Glutamatergic neuron (in vitro differentiated cells): ENCODE results near the gene ZNF407. TPM values are rescaled to one million over a fixed set of nuclear protein-coding genes. Genes with fewer than 3 reads are reported as not detected.

Experiments
- DNase-seq: peaks from one replicate; pipeline ENCODE4 v3.0.0; 2022
- H3K27ac Mint-ChIP-seq: one replicate; pipeline ENCODE4 v1.8.0; 2020; ENCODE audit warnings: mild to moderate bottlenecking, mixed read lengths, inconsistent platforms; ENCODE audit not compliant: unreplicated experiment
- H3K27me3 Mint-ChIP-seq: one replicate; pipeline ENCODE4 v1.8.0; 2020; ENCODE audit warnings: mild to moderate bottlenecking, moderate library complexity, mixed read lengths, inconsistent platforms; ENCODE audit not compliant: unreplicated experiment
- H3K36me3 Mint-ChIP-seq: one replicate; pipeline ENCODE4 v1.8.0; 2020; ENCODE audit warnings: mild to moderate bottlenecking, mixed read lengths, inconsistent platforms; ENCODE audit not compliant: unreplicated experiment
- H3K4me1 Mint-ChIP-seq: one replicate; pipeline ENCODE4 v1.8.0; 2020; ENCODE audit warnings: mild to moderate bottlenecking, low read depth, mixed read lengths, inconsistent platforms; ENCODE audit not compliant: unreplicated experiment
- H3K4me3 Mint-ChIP-seq: one replicate; pipeline ENCODE4 v1.8.0; 2020; ENCODE audit warnings: mild to moderate bottlenecking, mixed read lengths, inconsistent platforms; ENCODE audit not compliant: unreplicated experiment
- H3K9me3 Mint-ChIP-seq: one replicate; pipeline ENCODE4 v1.8.0; 2020; ENCODE audit warnings: mild to moderate bottlenecking, moderate library complexity, mixed read lengths, inconsistent platforms; ENCODE audit not compliant: unreplicated experiment
- CTCF ChIP-seq: fragments of 200-600 bp; sonication (generic); IDR thresholded peaks from one replicate; pipeline ENCODE4 v1.5.0; 2021; ENCODE audit not compliant: partially characterized antibody, unreplicated experiment
- total RNA-seq: library from RNA; stranded (reverse); fragmentation: NEBNext Ultra II Directional; extraction: Animal tissue kit (Norgen Biotek cat#: 25700); gene quantifications from one replicate; pipeline ENCODE4 v1.2.1, GENCODE V29; 2021; ENCODE audit not compliant: unreplicated experiment

The ZNF407 gene
- total RNA-seq, 1 donor from 2014 or later = 15.8 TPM

- DNase-seq = no peak
- Mint-ChIP-seq H3K9me3 (peaks cover 2% of the 10 kb centered on the region), H3K4me3 (no peak overlapping the region), H3K27me3 (peaks cover 3% of the 10 kb centered on the region), H3K27ac (no peak overlapping the region), H3K4me1 (peaks cover 4% of the 10 kb centered on the region), H3K36me3 (peaks cover 3% of the 10 kb centered on the region)
- TF ChIP-seq CTCF = no peak
Measured at GRCh38 chr18:75063615-75064512, 466.2 kb downstream of the ZNF407 start.

- H3K4me3 Mint-ChIP-seq = no peak overlapping the region
- H3K27ac Mint-ChIP-seq = no peak overlapping the region
- peaks cover under 1% of the 10 kb centered on the region for H3K27me3 Mint-ChIP-seq
- peaks cover under 1% of the 10 kb centered on the region for H3K36me3 Mint-ChIP-seq
- H3K9me3 Mint-ChIP-seq = no peaks in the 10 kb centered on the region
- no peak for DNase-seq
- H3K4me1 Mint-ChIP-seq = peaks cover 2% of the 10 kb centered on the region
- no peak for TF ChIP-seq CTCF
Measured at GRCh38 chr18:75064513-75064905, 466.8 kb downstream of the ZNF407 start.

GRCh38 chr18:75065251-75066000 lies 467.8 kb downstream of the ZNF407 start:
- no peak for TF ChIP-seq CTCF
- no peak for DNase-seq
- Mint-ChIP-seq H3K27ac (no peak overlapping the region), H3K4me3 (no peak overlapping the region), H3K36me3 (no peaks in the 10 kb centered on the region), H3K27me3 (no peaks in the 10 kb centered on the region), H3K4me1 (peaks cover 2% of the 10 kb centered on the region), H3K9me3 (no peaks in the 10 kb centered on the region)

GRCh38 chr18:75066021-75066880 lies 468.6 kb downstream of the ZNF407 start:
- Mint-ChIP-seq H3K4me1 (peaks cover 2% of the 10 kb centered on the region), H3K9me3 (no peaks in the 10 kb centered on the region), H3K27ac (no peak overlapping the region), H3K27me3 (peaks cover 1% of the 10 kb centered on the region), H3K36me3 (no peaks in the 10 kb centered on the region), H3K4me3 (no peak overlapping the region)
- DNase-seq = no peak
- TF ChIP-seq CTCF = no peak
